Natural killer cell (primary cell): ENCODE measurements around the gene TSPYL1. TPM values are rescaled to one million over a fixed set of nuclear protein-coding genes. Genes with fewer than 3 reads are reported as not detected.

Source experiments
- ATAC-seq, 3 donors: fragments of 150-1000 bp in 2 of 3; fragments of 200-7000 bp in 1 of 3; cut with Tn5 transposase; 1 replicate in 1 of 3; 2 replicates in 2 of 3; pipeline ENCODE4 v1.10.0; 2021; ENCODE audit warnings: mild to moderate bottlenecking in 2 of 3, moderate library complexity in 2 of 3
- DNase-seq, 2 donors: peaks; one replicate each; pipeline versions ENCODE4 v3.0.0 to v3.0.0-alpha.2; 2013 to 2021; ENCODE audit warnings: mixed read lengths in 1 of 2
- H3K27ac ChIP-seq: one replicate; pipeline ENCODE4 v1.5.1; 2013; ENCODE audit warnings: mild to moderate bottlenecking, low read length
- H3K27me3 ChIP-seq: one replicate; pipeline ENCODE4 v1.6.1; 2013; ENCODE audit warnings: low read length; ENCODE audit not compliant: control insufficient read depth, insufficient read depth
- H3K36me3 ChIP-seq: one replicate; pipeline ENCODE4 v1.6.1; 2013; ENCODE audit warnings: low read length; ENCODE audit not compliant: control insufficient read depth, insufficient read depth
- H3K4me1 ChIP-seq: one replicate; pipeline ENCODE4 v1.6.1; 2013; ENCODE audit warnings: low read length; ENCODE audit not compliant: control insufficient read depth, insufficient read depth
- H3K4me3 ChIP-seq: one replicate; pipeline ENCODE4 v1.5.1; 2013; ENCODE audit warnings: low read length
- H3K9me3 ChIP-seq: one replicate; pipeline ENCODE4 v1.6.1; 2013; ENCODE audit warnings: low read length; ENCODE audit not compliant: control insufficient read depth, insufficient read depth
- H3K27ac Mint-ChIP-seq, 2 donors: one replicate each; pipeline ENCODE4 v1.8.0; 2022; ENCODE audit warnings: mild to moderate bottlenecking in 2 of 2, mixed read lengths in 2 of 2, moderate library complexity in 1 of 2
- H3K27me3 Mint-ChIP-seq, 2 donors: one replicate each; pipeline ENCODE4 v1.8.0; 2022; ENCODE audit warnings: low read depth in 2 of 2, mixed read lengths in 2 of 2
- H3K36me3 Mint-ChIP-seq: one replicate; pipeline ENCODE4 v1.8.0; 2022; ENCODE audit warnings: mixed read lengths
- H3K4me1 Mint-ChIP-seq, 2 donors: one replicate each; pipeline ENCODE4 v1.8.0; 2022; ENCODE audit warnings: mixed read lengths in 2 of 2
- H3K4me3 Mint-ChIP-seq: one replicate; pipeline ENCODE4 v1.8.0; 2022; ENCODE audit warnings: mild to moderate bottlenecking, moderate library complexity, mixed read lengths
- H3K9me3 Mint-ChIP-seq, 2 donors: one replicate each; pipeline ENCODE4 v1.8.0; 2022; ENCODE audit warnings: mixed read lengths in 2 of 2
- WGBS: methylation state at CpG from one replicate; pipeline ENCODE4 v1.1.7; 2013; ENCODE audit warnings: missing lambda C conversion rate; ENCODE audit not compliant: insufficient coverage; 5-methylcytosine and 5-hydroxymethylcytosine counted together
- intact Hi-C: fragments of 100-400 bp; cut with micrococcal nuclease; formaldehyde crosslinking; loops from one replicate; pipeline ENCODE4 v1.14.2; 2022
- total RNA-seq, 4 donors: library from RNA; stranded (reverse); fragments of 120-200 nt in 1 of 4; gene quantifications; one replicate each; pipeline versions ENCODE4 v1.2.3 to v1.2.4, GENCODE V29; 2013 to 2022
- TF ChIP-seq, protein P1 (sequence below): fragments of 200-600 bp; IDR thresholded peaks from one replicate; pipeline ENCODE4 v1.8.0; 2022; ENCODE audit warnings: antibody characterized with exemption

The TSPYL1 gene
- total RNA-seq, 3 donors from 2014 or later (not counting 1 experiment from before 2014, with no cell fraction given), result 134 to 143 (median 142) TPM

DNA sequence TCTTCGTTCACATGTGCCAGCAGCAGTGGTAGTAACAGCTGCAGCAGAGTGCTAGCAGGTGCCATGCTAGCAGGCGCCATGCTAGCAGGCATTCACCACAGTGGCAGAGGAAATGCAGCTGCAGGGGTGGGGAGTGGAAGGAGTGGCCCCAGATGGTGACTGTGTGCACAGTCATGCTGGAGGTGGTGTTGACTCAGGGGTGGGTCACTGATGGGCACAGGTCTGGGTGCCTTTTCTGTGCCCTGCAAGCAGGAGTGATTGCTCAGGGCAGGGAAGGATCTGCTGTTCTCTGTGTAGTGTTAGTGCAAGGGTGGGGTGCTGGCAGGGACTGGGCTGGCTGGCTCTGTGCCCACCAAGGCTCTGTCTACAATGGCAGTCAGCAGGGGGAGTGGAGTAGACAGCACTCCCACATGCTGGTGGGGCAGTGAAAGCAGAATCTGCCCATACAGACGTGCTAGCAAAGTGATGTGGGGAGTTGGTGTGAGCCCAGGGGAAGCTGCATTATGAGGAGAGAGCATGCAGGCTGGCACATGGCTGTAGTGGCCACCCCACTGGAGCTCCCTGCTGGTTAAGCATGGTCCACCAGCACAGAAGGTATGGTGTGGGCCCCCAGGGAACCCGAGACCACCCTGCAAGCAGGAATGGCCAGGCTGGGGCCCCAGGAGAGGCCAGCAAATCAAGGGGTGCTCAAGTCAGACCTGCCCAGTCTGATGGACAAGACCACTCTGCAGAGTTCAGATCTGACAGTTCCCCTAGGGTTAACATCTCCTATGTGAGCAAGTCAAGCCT lies 14.5 kb downstream of the TSPYL1 start:
- Histone ChIP-seq H3K4me3 (no peak overlapping the region), H3K9me3 (no peaks in the 10 kb centered on the region), H3K27me3 (no peaks in the 10 kb centered on the region), H3K27ac (no peak overlapping the region), H3K4me1 (no peaks in the 10 kb centered on the region), H3K36me3 (peaks cover 7% of the 10 kb centered on the region)
- Mint-ChIP-seq H3K27me3 (no peaks in the 10 kb centered on the region), H3K27ac (no peak overlapping the region), H3K4me1 (peaks cover 6 to 8% of the 10 kb centered on the region in 2 donors), H3K4me3 (no peak overlapping the region), H3K36me3 (peaks cover 14% of the 10 kb centered on the region), H3K9me3 (peaks cover 0 to 10% of the 10 kb centered on the region in 2 donors)
- TF ChIP-seq, protein P1, sequence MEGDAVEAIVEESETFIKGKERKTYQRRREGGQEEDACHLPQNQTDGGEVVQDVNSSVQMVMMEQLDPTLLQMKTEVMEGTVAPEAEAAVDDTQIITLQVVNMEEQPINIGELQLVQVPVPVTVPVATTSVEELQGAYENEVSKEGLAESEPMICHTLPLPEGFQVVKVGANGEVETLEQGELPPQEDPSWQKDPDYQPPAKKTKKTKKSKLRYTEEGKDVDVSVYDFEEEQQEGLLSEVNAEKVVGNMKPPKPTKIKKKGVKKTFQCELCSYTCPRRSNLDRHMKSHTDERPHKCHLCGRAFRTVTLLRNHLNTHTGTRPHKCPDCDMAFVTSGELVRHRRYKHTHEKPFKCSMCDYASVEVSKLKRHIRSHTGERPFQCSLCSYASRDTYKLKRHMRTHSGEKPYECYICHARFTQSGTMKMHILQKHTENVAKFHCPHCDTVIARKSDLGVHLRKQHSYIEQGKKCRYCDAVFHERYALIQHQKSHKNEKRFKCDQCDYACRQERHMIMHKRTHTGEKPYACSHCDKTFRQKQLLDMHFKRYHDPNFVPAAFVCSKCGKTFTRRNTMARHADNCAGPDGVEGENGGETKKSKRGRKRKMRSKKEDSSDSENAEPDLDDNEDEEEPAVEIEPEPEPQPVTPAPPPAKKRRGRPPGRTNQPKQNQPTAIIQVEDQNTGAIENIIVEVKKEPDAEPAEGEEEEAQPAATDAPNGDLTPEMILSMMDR, result no peak
- intact Hi-C loops, result no loop called here
- DNase-seq (no peak), ATAC-seq (no peak)
- WGBS, result 87% methylated on average over 4 of the region's 4 CpGs

DNA sequence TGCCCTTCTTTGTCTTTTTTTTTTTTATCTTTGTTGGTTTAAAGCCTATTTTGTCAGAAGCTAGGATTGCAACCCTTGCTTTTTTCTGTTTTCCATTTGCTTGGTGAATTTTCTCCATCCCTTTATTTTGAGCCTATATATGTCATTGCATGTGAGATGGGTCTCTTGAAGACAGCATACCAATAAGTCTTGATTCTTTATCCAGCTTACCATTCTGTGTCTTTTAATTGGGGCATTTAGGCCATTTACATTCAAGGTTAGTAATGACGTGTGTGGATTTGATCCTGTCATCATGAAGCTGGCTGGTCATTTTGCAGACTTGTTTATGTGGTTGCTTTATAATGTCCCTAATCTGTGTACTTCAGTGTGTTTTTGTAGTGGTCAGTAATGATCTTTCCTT lies 16.4 kb downstream of the TSPYL1 start:
- H3K4me1 ChIP-seq, result no peaks in the 10 kb centered on the region
- Mint-ChIP-seq H3K27me3 (no peaks in the 10 kb centered on the region), H3K4me1 (peaks cover 2% of the 10 kb centered on the region in 2 donors), H3K4me3 (no peak overlapping the region), H3K27ac (no peak overlapping the region), H3K9me3 (peaks cover 0 to 10% of the 10 kb centered on the region in 2 donors), H3K36me3 (peaks cover 14% of the 10 kb centered on the region)
- no peak overlapping the region for H3K27ac ChIP-seq
- intact Hi-C loops, result no loop called here
- ATAC-seq (no peak), DNase-seq (no peak)
- H3K9me3 ChIP-seq, result no peaks in the 10 kb centered on the region
- H3K36me3 ChIP-seq, result peaks cover 5% of the 10 kb centered on the region
- TF ChIP-seq, protein P1, result no peak
- H3K4me3 ChIP-seq, result no peak overlapping the region
- no peaks in the 10 kb centered on the region for H3K27me3 ChIP-seq
- 100% methylated on average over 1 of the region's 1 CpG for WGBS

DNA sequence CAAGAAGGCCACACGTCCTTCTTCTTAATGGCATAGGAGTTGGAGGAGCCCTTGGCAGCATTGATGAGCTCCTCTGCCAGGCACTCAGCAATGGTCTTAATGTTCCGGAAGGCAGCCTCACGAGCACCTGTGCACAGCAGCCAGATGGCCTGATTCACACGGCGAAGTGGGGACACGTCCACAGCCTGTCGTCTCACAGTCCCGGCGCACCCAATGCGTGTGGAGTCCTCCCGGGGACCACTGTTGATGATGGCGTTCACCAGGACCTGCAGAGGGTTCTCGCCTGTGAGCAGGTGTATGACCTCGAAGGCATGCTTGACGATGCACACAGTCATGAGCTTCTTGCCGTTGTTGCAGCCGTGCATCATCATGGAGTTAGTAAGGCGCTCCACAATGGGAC lies 21.2 kb downstream of the TSPYL1 start:
- Histone ChIP-seq H3K27me3 (no peaks in the 10 kb centered on the region), H3K4me3 (no peak overlapping the region), H3K36me3 (no peaks in the 10 kb centered on the region), H3K27ac (no peak overlapping the region), H3K4me1 (no peaks in the 10 kb centered on the region), H3K9me3 (no peaks in the 10 kb centered on the region)
- H3K4me1 Mint-ChIP-seq, result no peaks in the 10 kb centered on the region
- H3K4me3 Mint-ChIP-seq, result no peak overlapping the region
- intact Hi-C loops, result no loop called here
- ATAC-seq, result no peak
- H3K27me3 Mint-ChIP-seq, result no peaks in the 10 kb centered on the region
- 95% methylated on average over 18 of the region's 18 CpGs for WGBS
- peaks cover 0 to 7% of the 10 kb centered on the region in 2 donors for H3K9me3 Mint-ChIP-seq
- H3K27ac Mint-ChIP-seq, result no peak overlapping the region
- DNase-seq, result no peak
- TF ChIP-seq, protein P1, result no peak
- peaks cover 13% of the 10 kb centered on the region for H3K36me3 Mint-ChIP-seq

DNA sequence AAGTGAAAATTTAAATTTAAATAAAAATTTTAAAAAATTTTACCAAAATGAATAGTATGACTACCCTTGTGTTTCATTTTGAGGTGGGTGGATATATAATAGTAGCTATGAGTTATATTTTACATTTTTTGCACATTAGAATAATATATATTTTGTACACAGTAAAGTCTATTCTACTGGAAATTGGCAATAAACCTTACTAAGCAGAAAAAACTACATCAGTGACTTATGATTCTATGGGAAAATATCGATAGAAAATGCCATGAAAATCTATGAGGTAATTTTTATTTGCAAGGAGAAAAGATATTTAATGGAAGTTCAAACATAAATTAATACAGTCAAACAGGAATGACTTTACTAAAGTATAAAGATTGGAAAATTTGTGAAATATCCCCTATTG lies 23.0 kb downstream of the TSPYL1 start:
- no peaks in the 10 kb centered on the region for H3K27me3 Mint-ChIP-seq
- no peak overlapping the region for H3K4me3 ChIP-seq
- intact Hi-C loops, result no loop called here

More for the DNA sequence above, 23.0 kb downstream of the TSPYL1 start:
- H3K27me3 ChIP-seq, result no peaks in the 10 kb centered on the region
- DNase-seq, result no peak
- H3K36me3 Mint-ChIP-seq, result no peaks in the 10 kb centered on the region
- TF ChIP-seq, protein P1, result no peak
- no peaks in the 10 kb centered on the region for H3K4me1 Mint-ChIP-seq
- H3K36me3 ChIP-seq, result no peaks in the 10 kb centered on the region
- H3K9me3 ChIP-seq, result no peaks in the 10 kb centered on the region
- no peak overlapping the region for H3K27ac ChIP-seq
- no peak for ATAC-seq
- H3K27ac Mint-ChIP-seq, result no peak overlapping the region
- H3K4me3 Mint-ChIP-seq, result no peak overlapping the region
- no peaks in the 10 kb centered on the region for H3K9me3 Mint-ChIP-seq
- peaks cover 14% of the 10 kb centered on the region for H3K4me1 ChIP-seq
- WGBS, result no CpG with 5 or more reads among the region's 1 CpG
